ENCODE measurements around the gene UPF1. TPM values are rescaled to one million over a fixed set of nuclear protein-coding genes. Genes with fewer than 3 reads are reported as not detected.

Gene UPF1
- polyA plus RNA-seq, 1 of the 3 experiments (the other 2 are of a cell fraction) = 33.3 TPM

DNA sequence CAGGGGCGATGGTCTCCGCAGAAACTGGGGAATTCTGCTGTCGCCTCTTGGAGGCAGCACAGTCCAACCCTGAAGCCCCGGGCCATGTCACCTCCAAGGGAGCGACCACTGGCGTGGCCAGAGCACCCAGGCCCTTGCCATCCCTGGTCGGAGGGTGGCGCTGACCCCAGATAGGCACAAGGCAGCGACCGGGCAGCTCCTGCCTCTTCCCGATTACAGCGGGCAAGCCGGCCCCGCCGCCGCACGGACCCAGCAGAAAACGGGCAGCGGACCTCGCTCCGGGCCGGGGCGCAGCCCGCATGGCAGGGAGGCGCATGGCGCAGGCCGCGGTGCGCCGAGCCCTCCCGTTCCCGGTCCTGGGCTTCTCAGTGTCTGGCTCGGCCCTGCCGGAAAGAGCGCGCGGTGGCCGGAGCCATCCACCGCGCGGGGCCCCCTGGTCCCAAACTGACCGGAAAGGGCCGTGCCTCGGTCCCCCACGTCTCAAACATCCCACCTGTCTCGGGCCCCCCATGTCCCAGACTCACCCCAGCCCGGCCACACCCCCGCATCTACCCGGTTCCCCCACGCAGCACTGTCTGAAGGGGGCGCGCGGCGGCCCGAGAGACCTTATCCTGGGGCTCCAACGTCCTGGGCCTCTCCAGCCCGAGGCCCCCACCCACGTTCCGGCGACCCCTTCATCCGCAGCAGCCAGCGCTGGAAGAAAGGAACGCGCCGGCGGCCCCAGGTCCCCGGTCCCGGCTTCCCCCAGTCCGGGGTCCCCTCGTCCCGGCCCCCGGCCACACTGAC lies 63.5 kb downstream of the UPF1 start (continued):
- no peak for TF ChIP-seq PBX3 (IDR thresholded peaks at IDR 0.05)
- peak; percentile 86 for TF ChIP-seq MXI1 (IDR thresholded peaks at IDR 0.05; ENCODE audit: low read depth, low read length)
- no peak for TF ChIP-seq SIN3A (IDR thresholded peaks at IDR 0.05; ENCODE audit: borderline replicate concordance, low read depth, low read length)
- no peak for TF ChIP-seq FOXM1 (IDR thresholded peaks at IDR 0.05; ENCODE audit: low read depth)
- TF ChIP-seq RFX5 (IDR thresholded peaks at IDR 0.05; ENCODE audit: low read length) = no peak
- TF ChIP-seq, protein P1, sequence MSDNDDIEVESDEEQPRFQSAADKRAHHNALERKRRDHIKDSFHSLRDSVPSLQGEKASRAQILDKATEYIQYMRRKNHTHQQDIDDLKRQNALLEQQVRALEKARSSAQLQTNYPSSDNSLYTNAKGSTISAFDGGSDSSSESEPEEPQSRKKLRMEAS (IDR thresholded peaks at IDR 0.05; ENCODE audit: low read depth) = no peak

DNA sequence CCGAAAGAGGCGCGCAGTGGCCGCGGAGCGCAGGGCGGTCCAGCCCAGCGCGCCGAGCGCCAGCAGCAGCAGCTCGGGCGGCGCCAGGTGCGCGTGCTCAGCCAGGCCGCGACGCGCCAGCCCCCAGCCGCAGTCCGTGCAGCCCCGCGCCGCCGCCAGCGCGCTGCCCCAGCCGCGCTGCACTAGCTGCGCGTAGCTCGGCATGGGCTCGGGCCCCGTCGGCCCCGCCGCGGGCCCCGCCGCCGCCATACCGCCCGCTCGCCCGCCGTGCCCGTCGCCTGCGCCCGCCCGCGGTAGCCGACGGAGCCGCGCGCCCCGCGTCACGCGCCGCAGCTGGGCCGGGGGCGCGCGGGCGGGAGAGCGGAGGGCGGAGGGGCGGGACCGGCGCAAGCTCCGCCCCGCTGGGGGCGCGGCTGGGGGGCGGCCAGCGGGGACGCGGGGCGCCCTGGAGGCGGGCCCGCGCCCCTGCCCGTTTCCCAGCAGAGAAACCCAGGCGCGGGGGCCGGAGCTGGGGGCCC lies 64.1 kb downstream of the UPF1 start, which contains the start of gene CERS1:
Gene CERS1 (minus strand): TSS at position 335 of the 518 bp plus-strand sequence. CDS start 86 bp downstream, at position 249.
- peak; percentile 95 for DNase-seq
- WGBS (ENCODE audit: low lambda C conversion rate) = 11% methylated on average over 9 of the region's 89 CpGs

More for the DNA sequence above, 64.1 kb downstream of the UPF1 start, which contains the start of gene CERS1:
- POLR2A ChIA-PET = interaction anchor here (1.5 to 1.7 kb wide), 2 partner anchors 20 to 23 kb away, joined by 4 to 8 read pairs; partner anchors contain the start of genes COPE and DDX49
- Histone ChIP-seq H3K4me3 (ENCODE audit: low read depth in 2 of 2, low read length in 1 of 2) (peak within 1 kb of the TSS; percentile 61 to 72), H4K20me1 (ENCODE audit: insufficient read depth) (no peaks in the 10 kb centered on the region), H3F3A (replicated peaks; ENCODE audit: insufficient read depth) (peaks cover 9% of the 10 kb centered on the region), H3K27me3 (ENCODE audit: insufficient read depth) (no peaks in the 10 kb centered on the region), H3K9me3 (no peaks in the 10 kb centered on the region), H3K4me2 (peak within 1 kb of the TSS; percentile 98), H3K79me2 (ENCODE audit: insufficient read depth) (no peaks in the 10 kb centered on the region), H3K4me1 (ENCODE audit: control insufficient read depth in 1 of 2, insufficient read depth in 2 of 2, low read depth in 1 of 2, low read length in 1 of 2) (peaks cover 0 to 24% of the 10 kb centered on the region in 2 experiments; a peak in 1 of 4 replicates), H3K9me2 (no peaks in the 10 kb centered on the region), H3K27ac (ENCODE audit: low read depth in 2 of 2, low read length in 1 of 2) (peak within 1 kb of the TSS in 1 of 2 experiments; percentile 65; a peak in 1 of 4 replicates), H3K9ac (no peak within 1 kb of the TSS; the same call in 1 of the 2 replicates), H3K36me3 (replicated peaks in 1 of 2; ENCODE audit: control insufficient read depth in 1 of 2, insufficient read depth in 2 of 2, low read length in 1 of 2) (peaks cover 0 to 15% of the 10 kb centered on the region in 2 experiments), H2AFZ (ENCODE audit: low read depth) (no peak within 1 kb of the TSS; the same call in 1 of the 2 replicates)
- CTCF ChIA-PET = interaction anchor here (0.9 to 6.3 kb wide), 16 partner anchors 9 to 306 kb away, joined by 3 to 76 read pairs (median 12); partner anchors contain the start of genes COPE, DDX49 and REX1BD
- no peak for TF ChIP-seq ELF1 (IDR thresholded peaks at IDR 0.05)
- TF ChIP-seq, protein P1 (IDR thresholded peaks at IDR 0.05; ENCODE audit: low read depth) = no peak
- TF ChIP-seq TAF1 (IDR thresholded peaks at IDR 0.05; ENCODE audit: borderline replicate concordance, low read depth, low read length) = no peak
- TF ChIP-seq FOSL2 (IDR thresholded peaks at IDR 0.05; ENCODE audit: borderline replicate concordance, low read depth) = no peak
- no peak for TF ChIP-seq GATA2 (CRISPR knock-in tag; IDR thresholded peaks at IDR 0.05)
- TF ChIP-seq, protein P2, sequence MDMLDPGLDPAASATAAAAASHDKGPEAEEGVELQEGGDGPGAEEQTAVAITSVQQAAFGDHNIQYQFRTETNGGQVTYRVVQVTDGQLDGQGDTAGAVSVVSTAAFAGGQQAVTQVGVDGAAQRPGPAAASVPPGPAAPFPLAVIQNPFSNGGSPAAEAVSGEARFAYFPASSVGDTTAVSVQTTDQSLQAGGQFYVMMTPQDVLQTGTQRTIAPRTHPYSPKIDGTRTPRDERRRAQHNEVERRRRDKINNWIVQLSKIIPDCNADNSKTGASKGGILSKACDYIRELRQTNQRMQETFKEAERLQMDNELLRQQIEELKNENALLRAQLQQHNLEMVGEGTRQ (IDR thresholded peaks at IDR 0.05; ENCODE audit: borderline replicate concordance, low read depth, low read length) = no peak
- no peak for TF ChIP-seq SMC3 (IDR thresholded peaks at IDR 0.05; ENCODE audit: low read depth, low read length)
- TF ChIP-seq REST (IDR thresholded peaks at IDR 0.05; ENCODE audit: low read depth, low read length) = no peak
- TF ChIP-seq, protein P3, sequence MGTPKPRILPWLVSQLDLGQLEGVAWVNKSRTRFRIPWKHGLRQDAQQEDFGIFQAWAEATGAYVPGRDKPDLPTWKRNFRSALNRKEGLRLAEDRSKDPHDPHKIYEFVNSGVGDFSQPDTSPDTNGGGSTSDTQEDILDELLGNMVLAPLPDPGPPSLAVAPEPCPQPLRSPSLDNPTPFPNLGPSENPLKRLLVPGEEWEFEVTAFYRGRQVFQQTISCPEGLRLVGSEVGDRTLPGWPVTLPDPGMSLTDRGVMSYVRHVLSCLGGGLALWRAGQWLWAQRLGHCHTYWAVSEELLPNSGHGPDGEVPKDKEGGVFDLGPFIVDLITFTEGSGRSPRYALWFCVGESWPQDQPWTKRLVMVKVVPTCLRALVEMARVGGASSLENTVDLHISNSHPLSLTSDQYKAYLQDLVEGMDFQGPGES (IDR thresholded peaks at IDR 0.05; ENCODE audit: low read depth, low read length) = no peak
- no peak for TF ChIP-seq RFX5 (IDR thresholded peaks at IDR 0.05; ENCODE audit: low read length)
- no peak for TF ChIP-seq MEF2A (IDR thresholded peaks at IDR 0.05; ENCODE audit: borderline replicate concordance, low read depth)
- TF ChIP-seq, protein P4, sequence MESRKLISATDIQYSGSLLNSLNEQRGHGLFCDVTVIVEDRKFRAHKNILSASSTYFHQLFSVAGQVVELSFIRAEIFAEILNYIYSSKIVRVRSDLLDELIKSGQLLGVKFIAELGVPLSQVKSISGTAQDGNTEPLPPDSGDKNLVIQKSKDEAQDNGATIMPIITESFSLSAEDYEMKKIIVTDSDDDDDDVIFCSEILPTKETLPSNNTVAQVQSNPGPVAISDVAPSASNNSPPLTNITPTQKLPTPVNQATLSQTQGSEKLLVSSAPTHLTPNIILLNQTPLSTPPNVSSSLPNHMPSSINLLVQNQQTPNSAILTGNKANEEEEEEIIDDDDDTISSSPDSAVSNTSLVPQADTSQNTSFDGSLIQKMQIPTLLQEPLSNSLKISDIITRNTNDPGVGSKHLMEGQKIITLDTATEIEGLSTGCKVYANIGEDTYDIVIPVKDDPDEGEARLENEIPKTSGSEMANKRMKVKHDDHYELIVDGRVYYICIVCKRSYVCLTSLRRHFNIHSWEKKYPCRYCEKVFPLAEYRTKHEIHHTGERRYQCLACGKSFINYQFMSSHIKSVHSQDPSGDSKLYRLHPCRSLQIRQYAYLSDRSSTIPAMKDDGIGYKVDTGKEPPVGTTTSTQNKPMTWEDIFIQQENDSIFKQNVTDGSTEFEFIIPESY (IDR thresholded peaks at IDR 0.05; ENCODE audit: borderline replicate concordance, low read depth) = no peak

Data from SK-N-SH (cell line).